Esophagus squamous epithelium (tissue), 4 donors: ENCODE results near the gene RAPGEF1.

Experiments
- POLR2A ChIP-seq, 4 donors: fragments of 450-650 bp; IDR thresholded peaks; one replicate each; pipeline ENCODE4 v1.6.1; 2017; ENCODE audit warnings: antibody characterized with exemption in 4 of 4, mild to moderate bottlenecking in 4 of 4, moderate library complexity in 3 of 4
- TF ChIP-seq, protein P1 (sequence below), 6 experiments: fragments of 450-650 bp in 4 of 6; fragments of 200-600 bp in 2 of 6; sonication (generic) in 2 of 6; IDR thresholded peaks; one replicate each; pipeline ENCODE4 v1.5.1; 2016 to 2019; ENCODE audit warnings: antibody characterized with exemption in 6 of 6, mild to moderate bottlenecking in 4 of 6, moderate library complexity in 4 of 6

DNA sequence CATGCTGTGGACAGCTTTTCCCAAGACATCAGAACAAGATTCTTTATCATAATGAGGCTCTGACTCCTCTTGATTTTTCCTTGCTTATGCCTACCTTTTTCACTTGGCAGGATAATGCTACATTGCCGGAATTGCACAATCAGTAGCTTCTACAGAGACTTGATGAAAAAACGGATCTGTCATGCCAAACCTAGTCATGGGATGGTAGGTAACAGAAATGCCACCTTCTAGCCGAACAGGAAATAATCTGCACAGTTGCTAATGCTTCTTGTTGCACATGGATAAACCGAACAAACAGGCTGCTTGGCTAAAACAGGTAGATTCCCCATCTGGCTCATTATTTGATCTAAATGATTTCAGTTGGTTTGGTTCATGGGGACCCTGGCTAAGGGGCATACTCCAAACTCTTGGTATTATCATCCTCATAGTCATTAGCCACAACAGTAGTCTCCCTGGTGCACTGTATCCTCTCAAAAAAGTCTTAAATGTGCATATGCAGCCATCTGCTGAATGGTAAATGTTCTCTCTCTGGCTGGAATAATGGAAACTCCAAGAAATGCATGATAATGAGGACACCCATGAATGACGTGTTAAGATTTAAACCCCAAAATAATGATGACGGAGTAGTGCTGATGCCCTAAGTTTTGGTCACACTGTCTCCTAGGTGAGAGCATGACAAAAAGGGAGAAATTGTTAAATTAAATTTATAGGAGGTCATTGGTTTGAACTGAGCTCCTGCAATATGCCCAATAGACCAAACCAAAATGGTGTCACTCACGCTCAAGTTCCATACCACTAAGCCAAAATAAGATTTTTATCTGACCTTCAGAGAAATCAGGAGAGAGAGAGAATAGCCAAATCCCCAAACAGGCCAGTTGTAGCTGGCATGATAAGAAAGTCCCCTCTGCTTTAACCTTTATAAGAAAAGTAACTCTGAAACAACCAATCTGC is 47.0 kb downstream of the RAPGEF1 start:
- TF ChIP-seq, protein P1, sequence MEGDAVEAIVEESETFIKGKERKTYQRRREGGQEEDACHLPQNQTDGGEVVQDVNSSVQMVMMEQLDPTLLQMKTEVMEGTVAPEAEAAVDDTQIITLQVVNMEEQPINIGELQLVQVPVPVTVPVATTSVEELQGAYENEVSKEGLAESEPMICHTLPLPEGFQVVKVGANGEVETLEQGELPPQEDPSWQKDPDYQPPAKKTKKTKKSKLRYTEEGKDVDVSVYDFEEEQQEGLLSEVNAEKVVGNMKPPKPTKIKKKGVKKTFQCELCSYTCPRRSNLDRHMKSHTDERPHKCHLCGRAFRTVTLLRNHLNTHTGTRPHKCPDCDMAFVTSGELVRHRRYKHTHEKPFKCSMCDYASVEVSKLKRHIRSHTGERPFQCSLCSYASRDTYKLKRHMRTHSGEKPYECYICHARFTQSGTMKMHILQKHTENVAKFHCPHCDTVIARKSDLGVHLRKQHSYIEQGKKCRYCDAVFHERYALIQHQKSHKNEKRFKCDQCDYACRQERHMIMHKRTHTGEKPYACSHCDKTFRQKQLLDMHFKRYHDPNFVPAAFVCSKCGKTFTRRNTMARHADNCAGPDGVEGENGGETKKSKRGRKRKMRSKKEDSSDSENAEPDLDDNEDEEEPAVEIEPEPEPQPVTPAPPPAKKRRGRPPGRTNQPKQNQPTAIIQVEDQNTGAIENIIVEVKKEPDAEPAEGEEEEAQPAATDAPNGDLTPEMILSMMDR (IDR thresholded peaks at IDR 0.05), result no peak
- TF ChIP-seq POLR2A (IDR thresholded peaks at IDR 0.05), result no peak
